H1 (cell line): ENCODE measurements around the gene SLAIN2.

Source experiments
- CBX5 ChIP-seq: fragments of 300-800, 300-1000 bp; sonication (generic); IDR thresholded peaks from 2 replicates; pipeline ENCODE4 v1.7.1; 2016; ENCODE audit warnings: antibody characterized with exemption, low read length, low read depth
- CEBPB ChIP-seq: IDR thresholded peaks from 2 replicates; pipeline ENCODE4 v1.6.1; 2012; ENCODE audit warnings: low read depth, low read length
- EGR1 ChIP-seq: IDR thresholded peaks from 2 replicates; pipeline ENCODE4 v1.6.1; 2011; ENCODE audit warnings: low read depth, low read length, borderline replicate concordance
- EZH2 ChIP-seq: fragments of 200-600 bp; sonication (generic); IDR thresholded peaks from 2 replicates; pipeline ENCODE4 v1.7.1; 2012; ENCODE audit warnings: low read depth, mild to moderate bottlenecking, moderate library complexity, low read length, inconsistent platforms; ENCODE audit not compliant: severe bottlenecking
- KDM4A ChIP-seq: IDR thresholded peaks from one replicate; pipeline ENCODE4 v1.7.1; 2012; ENCODE audit warnings: low read depth, mild to moderate bottlenecking, moderate library complexity, low read length, inconsistent platforms; ENCODE audit not compliant: severe bottlenecking
- MAFK ChIP-seq: IDR thresholded peaks from 2 replicates; pipeline ENCODE4 v1.6.1; 2012; ENCODE audit warnings: low read depth, mild to moderate bottlenecking, improper control_type of control experiment, low read length
- POLR2A ChIP-seq, 2 experiments: IDR thresholded peaks; 1 replicate in 1 of 2; 2 replicates in 1 of 2; pipeline ENCODE4 v1.6.1; 2011; ENCODE audit warnings: low read depth in 2 of 2, low read length in 2 of 2, mild to moderate bottlenecking in 2 of 2; ENCODE audit errors: control extremely low read depth in 1 of 2
- POLR2AphosphoS5 ChIP-seq: IDR thresholded peaks from 2 replicates; pipeline ENCODE4 v1.6.1; 2011; ENCODE audit warnings: low read depth, low read length
- RBBP5 ChIP-seq: IDR thresholded peaks from 2 replicates; pipeline ENCODE4 v1.7.1; 2012; ENCODE audit warnings: low read depth, mild to moderate bottlenecking, inconsistent platforms, low read length, moderate library complexity, borderline replicate concordance
- TEAD4 ChIP-seq: IDR thresholded peaks from 2 replicates; pipeline ENCODE4 v1.6.1; 2012; ENCODE audit warnings: low read depth, low read length, inconsistent platforms, mixed read lengths
- TF ChIP-seq, protein P1 (sequence below): IDR thresholded peaks from 2 replicates; pipeline ENCODE4 v1.6.1; 2012; ENCODE audit warnings: inconsistent platforms
- TF ChIP-seq, protein P2 (sequence below), 3 experiments: IDR thresholded peaks; 1 replicate in 2 of 3; 2 replicates in 1 of 3; pipeline versions ENCODE4 v1.5.1 to v1.6.1; 2011; ENCODE audit warnings: low read length in 3 of 3, mild to moderate bottlenecking in 3 of 3, inconsistent platforms in 2 of 3, low read depth in 1 of 3, moderate library complexity in 1 of 3; ENCODE audit not compliant: insufficient read depth in 1 of 3; ENCODE audit errors: control extremely low read depth in 1 of 3

DNA sequence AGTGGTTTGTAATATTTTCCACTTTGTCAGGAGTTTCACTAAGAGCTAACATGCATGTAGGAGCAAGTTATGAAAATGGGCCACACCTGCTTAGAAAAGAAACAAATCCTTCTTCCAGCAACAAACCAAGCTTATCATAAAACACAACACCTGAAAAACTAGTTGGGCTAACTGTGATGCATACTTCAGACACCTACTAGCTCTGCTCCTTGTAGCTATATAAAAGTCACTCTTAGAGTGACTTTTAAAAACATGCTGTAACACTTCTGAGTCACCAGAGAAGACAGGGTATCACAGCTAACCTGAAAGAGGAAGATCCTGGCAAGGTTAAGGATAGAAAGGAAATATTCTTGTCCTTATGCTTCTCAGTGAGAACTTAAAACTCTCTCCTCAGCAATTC is 3.6 kb upstream of the SLAIN2 start:
- TF ChIP-seq TEAD4 = no peak
- TF ChIP-seq POLR2AphosphoS5 = no peak
- no peak for TF ChIP-seq CBX5
- no peak for TF ChIP-seq RBBP5
- TF ChIP-seq POLR2A (IDR thresholded peaks at IDR 0.05; ENCODE audit: control extremely low read depth in 1 of 2, low read depth in 2 of 2, low read length in 2 of 2) = no peak
- TF ChIP-seq EZH2 = no peak
- TF ChIP-seq CEBPB = no peak
- TF ChIP-seq KDM4A = no peak
- TF ChIP-seq, protein P1, sequence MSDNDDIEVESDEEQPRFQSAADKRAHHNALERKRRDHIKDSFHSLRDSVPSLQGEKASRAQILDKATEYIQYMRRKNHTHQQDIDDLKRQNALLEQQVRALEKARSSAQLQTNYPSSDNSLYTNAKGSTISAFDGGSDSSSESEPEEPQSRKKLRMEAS = no peak
- TF ChIP-seq, protein P2, sequence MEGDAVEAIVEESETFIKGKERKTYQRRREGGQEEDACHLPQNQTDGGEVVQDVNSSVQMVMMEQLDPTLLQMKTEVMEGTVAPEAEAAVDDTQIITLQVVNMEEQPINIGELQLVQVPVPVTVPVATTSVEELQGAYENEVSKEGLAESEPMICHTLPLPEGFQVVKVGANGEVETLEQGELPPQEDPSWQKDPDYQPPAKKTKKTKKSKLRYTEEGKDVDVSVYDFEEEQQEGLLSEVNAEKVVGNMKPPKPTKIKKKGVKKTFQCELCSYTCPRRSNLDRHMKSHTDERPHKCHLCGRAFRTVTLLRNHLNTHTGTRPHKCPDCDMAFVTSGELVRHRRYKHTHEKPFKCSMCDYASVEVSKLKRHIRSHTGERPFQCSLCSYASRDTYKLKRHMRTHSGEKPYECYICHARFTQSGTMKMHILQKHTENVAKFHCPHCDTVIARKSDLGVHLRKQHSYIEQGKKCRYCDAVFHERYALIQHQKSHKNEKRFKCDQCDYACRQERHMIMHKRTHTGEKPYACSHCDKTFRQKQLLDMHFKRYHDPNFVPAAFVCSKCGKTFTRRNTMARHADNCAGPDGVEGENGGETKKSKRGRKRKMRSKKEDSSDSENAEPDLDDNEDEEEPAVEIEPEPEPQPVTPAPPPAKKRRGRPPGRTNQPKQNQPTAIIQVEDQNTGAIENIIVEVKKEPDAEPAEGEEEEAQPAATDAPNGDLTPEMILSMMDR (IDR thresholded peaks at IDR 0.05; ENCODE audit: control extremely low read depth in 1 of 3, insufficient read depth in 1 of 3, low read depth in 1 of 3, low read length in 3 of 3) = no peak
- TF ChIP-seq MAFK = no peak
- TF ChIP-seq EGR1 = no peak
